Testis (tissue), 2 donors: Measurements from ENCODE around the gene JAML.

Source experiments
- POLR2A ChIP-seq: fragments of 450-650 bp; IDR thresholded peaks from one replicate; pipeline ENCODE4 v1.6.1; 2017; ENCODE audit warnings: antibody characterized with exemption, mild to moderate bottlenecking, moderate library complexity
- TF ChIP-seq, protein P1 (sequence below), 3 experiments: fragments of 450-650 bp in 2 of 3; fragments of 200-600 bp in 1 of 3; sonication (generic) in 1 of 3; IDR thresholded peaks; one replicate each; pipeline ENCODE4 v1.5.1; 2016 to 2019; ENCODE audit warnings: antibody characterized with exemption in 3 of 3, mild to moderate bottlenecking in 2 of 3, moderate library complexity in 1 of 3

DNA sequence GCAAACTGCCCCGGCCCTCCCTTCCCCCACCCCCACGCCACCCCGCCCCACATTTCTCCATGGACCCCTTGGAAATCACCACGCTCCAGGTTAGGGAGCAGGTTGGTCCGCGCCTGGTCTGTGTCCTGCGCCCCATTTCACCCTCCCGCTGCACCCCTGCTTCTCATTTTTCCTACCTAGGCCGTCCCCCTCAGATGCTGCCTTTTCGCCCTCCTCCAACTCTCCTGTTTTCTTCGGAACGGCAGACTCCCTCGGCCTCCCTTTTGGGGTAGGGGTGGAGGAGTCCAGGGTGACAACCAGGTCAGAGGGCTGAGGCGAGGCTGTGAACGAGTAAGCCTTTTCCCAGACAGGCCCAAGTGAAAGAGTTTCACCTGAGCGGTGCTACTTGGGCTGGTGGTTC is 71.3 kb downstream of the JAML start:
- TF ChIP-seq, protein P1, sequence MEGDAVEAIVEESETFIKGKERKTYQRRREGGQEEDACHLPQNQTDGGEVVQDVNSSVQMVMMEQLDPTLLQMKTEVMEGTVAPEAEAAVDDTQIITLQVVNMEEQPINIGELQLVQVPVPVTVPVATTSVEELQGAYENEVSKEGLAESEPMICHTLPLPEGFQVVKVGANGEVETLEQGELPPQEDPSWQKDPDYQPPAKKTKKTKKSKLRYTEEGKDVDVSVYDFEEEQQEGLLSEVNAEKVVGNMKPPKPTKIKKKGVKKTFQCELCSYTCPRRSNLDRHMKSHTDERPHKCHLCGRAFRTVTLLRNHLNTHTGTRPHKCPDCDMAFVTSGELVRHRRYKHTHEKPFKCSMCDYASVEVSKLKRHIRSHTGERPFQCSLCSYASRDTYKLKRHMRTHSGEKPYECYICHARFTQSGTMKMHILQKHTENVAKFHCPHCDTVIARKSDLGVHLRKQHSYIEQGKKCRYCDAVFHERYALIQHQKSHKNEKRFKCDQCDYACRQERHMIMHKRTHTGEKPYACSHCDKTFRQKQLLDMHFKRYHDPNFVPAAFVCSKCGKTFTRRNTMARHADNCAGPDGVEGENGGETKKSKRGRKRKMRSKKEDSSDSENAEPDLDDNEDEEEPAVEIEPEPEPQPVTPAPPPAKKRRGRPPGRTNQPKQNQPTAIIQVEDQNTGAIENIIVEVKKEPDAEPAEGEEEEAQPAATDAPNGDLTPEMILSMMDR (IDR thresholded peaks at IDR 0.05) = no peak
- no peak for TF ChIP-seq POLR2A
